HTERT RPE-1 (cell line): ENCODE data around the gene ZNF605.
"Not testable (repeated sequence)": the region's sequence is repeated elsewhere in the genome, so short reads cannot be mapped to it uniquely, and the experiment has no call there.

Source experiments
- in situ Hi-C: fragments of 300-500 bp; cut with MboI; formaldehyde crosslinking; loops from 4 replicates; pipeline ENCODE4 v1.14.3; 2020; ENCODE audit warnings: low sequenced_read_pairs

ZNF605 gene

GRCh38 chr12:132908145-132909029 is 47.7 kb downstream of the ZNF605 start:
- in situ Hi-C loops, result no loop called here

- in situ Hi-C loops, result not testable (repeated sequence)
Observed at GRCh38 chr12:132907789-132908144, 48.3 kb downstream of the ZNF605 start.

DNA sequence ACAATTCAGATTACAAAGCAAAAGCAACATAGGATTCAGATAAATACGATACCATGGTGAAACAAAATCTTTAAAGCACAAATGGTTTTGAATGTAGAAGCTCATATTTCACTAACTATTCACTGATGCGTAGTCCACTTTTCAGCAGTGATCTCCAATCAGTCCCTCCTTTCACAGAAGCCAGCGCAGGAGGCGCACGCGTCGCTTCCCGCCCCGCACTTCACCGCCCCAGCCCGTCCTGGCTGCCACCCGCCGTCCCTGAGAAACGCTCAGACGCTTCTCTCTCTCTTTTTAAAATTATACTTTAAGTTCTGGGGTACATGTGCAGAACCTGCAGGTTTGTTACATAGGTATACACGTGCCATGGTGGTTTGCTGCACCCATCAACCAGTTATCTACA is 48.9 kb downstream of the ZNF605 start:
- in situ Hi-C loops, result no loop called here

GRCh38 chr12:132904718-132905328 is 51.3 kb downstream of the ZNF605 start:
- in situ Hi-C loops, result no loop called here

DNA sequence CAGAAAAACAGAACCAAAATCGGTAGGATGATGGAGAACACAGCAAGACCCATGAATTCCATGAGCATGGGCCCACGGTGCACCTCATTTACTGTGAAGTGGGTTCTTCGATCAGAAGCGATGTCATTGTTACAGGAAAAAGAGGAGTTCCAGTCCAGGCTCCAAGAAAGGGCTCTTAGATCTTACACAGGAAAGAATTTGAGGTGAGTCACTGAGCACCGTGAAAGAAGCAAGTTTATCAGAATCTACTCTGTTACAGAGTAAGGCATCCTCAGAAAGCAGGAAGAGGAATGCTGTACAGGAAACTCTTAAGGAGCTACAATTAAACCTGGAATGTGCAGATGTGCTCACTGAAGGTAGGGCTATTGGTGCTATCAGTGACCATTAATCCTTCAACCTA is 57.1 kb downstream of the ZNF605 start:
- in situ Hi-C loops, result no loop called here

DNA sequence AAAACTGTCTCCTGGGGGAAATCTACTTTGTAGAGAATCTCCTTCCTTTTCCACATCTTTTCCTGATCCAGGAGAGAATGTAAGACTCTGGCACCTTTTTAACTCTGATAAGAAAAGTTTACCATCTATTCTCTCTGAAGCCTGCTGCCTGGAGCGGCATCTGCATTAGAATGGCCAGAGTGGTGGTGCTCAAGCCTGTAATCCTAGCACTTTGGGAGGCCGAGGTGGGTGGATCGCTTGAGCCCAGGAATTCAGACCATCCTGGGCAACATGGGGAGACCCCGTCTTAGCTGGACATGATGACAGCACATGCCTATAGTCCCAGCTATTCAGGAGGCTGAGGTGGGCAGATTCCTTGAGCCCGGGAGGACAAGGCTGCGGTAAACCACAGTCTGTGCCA is 67.3 kb downstream of the ZNF605 start:
- in situ Hi-C loops, result no loop called here

DNA sequence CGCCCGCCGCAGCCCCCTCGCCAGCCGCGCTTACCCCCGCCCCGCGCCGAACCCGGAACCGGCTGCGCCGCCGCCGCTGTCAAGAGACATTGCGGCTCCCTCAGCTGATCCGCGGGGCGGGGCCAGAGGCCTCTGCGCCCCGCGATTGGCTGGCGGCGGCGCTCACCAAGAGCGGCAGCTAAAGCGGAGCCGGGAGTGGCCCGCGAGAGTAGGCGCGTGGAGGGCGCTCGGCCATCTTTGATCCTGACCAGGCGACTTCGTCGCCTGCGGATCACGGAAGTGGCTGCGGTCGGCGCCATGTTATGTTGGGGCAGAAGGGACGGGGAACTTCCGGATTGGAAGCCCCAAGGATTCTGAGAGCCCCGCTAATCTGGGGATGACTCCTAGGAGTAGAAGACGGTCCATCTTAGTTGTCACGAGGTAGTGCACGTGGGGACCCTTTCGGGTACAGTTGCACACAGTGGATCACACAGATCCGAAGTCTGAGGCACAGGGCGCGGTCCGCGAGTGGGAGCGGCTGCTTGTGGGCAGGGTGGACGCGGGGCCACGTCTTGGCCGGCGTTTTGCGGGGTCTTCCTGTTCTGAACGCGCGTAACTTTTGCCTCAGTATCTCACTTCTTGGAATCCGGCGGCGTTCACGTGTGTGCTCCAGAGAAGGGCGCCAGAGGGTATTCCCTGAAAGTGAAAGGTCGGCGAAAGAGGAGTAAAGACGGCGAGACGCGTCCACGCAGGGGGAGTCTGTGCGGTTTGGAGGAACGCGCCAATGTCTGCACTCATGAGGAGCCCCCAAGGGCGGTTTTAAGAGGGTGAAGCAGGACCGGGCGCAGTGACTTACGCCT is 68.4 kb downstream of the ZNF605 start, which contains the start of gene CHFR:
TSS of gene CHFR (minus strand) at position 93 of the 839 bp plus-strand sequence. CDS start 277 bp downstream, outside the sequence.
- in situ Hi-C loops, result no loop called here

DNA sequence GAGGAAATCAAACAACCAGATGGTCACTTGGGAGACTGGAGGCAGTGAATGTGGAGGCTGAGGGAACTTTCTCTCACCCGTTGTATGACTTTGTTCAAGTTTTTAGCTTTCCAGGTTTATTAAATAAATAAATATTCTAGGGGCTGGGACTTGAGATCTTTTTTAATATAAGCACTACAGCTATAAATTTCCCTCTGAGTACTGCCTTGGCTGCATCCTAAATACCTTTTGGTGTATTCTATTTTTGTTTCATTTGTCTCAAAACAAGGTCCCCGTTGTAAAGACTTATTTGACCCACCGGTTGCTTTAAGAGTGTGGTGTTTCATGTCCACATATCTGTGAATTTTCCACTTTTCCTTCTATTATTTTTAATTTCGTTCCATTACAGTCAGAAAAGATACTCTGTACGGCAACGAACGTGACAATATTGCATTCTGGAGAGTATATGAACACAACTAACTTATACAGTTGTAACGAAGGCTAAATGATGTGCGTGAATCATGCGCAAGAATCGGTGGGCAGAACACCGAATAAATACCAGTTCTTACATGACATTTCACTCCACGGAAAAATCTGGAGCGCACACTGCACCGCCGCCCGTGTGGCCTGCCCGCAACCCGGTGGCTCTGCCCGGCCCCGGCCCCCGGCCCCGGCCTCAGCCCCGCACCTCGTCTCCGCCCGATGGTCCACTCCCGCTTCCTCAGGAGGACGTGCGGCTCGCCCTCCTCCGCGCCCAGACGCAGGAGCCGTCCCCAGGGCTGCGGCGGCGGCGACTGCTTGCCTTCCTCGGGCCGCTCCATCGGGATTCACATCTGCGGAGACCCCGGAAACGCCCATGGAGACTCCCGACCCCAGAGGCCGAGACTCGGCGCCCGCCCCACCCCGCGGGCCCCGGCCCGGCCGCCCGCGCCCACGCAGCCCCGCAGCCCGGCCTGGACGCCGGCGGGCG is 69.3 kb downstream of the ZNF605 start:
- in situ Hi-C loops, result no loop called here

DNA sequence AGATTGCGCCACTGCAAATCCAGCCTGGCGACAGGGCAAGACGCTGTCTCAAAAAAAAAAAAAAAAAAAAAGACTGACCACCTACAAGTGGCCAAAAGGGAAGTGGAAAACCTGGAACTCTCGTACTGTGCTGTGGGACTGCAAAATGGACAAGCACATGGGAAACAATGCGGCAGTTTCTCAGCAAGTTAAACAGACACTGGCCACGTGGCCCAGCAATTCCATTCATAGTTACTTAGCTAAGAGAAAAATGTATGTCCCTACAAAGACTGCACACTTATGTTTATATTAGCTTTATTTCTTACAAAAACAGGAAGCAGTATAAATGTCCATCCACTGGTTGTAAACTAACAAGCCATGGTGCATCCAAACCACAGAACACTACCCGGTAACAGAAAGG is 74.3 kb downstream of the ZNF605 start:
- in situ Hi-C loops, result no loop called here

GRCh38 chr12:132874620-132875019 is 81.5 kb downstream of the ZNF605 start:
- in situ Hi-C loops, result not testable (repeated sequence)

DNA sequence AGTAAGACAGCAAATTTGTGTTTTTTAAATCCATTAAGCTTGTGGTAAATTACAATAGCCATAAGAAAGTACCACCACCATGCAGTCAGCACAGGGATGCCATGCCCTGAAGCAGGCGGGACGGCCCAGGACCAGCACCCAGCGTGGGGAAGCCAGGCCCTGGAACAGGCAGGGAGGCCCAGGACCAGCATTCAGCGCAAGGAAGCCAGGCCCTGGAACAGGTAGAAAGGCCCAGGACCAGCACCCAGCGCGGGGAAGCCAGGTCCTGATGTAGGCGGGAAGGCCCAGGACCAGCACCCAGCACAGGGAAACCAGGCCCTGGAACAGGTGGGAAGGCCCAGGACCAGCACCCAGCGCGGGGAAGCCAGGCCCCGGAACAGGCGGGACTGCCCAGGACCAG is 81.9 kb downstream of the ZNF605 start:
- in situ Hi-C loops, result no loop called here

DNA sequence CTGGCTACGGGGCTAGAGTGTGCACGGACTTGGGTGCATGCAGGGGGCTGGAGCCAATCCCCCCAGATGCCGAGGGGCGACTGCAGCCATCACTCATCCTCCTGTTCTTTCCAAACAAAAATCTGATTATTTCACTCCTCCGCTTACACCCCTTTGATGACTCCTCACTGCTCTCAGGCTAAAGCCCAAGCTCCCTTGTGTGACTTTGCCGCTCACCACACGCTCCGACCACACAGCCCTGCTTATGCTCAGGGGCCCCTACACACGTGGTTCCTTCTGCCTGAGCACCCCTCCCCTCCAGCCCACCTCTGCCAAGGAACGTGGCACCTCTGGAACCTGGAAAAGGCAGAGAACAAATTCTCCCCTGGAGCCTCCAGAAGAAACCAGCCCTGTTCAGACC is 82.4 kb downstream of the ZNF605 start:
- in situ Hi-C loops, result no loop called here

GRCh38 chr12:132872975-132873421 is 83.1 kb downstream of the ZNF605 start:
- in situ Hi-C loops, result no loop called here

GRCh38 chr12:132872073-132872855 is 83.8 kb downstream of the ZNF605 start:
- in situ Hi-C loops, result no loop called here

DNA sequence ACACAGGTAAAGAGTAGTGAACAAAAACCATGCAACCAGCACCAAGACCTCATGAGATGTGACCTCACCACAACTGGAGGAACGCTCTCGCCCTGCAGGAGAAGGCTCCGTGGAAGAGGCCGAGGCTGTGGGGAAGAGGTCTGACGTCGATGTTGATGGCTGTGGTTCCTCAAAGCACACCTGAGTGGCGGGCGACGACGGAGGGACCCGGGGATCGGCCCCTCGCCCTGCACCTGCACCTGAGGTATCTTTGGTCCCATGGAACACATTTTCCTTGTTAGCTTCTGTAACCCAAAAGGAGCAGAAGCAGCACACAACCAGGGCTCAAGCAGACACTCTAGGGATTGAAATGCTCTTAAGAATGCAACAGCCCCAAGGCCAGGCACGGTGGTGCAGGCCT is 86.6 kb downstream of the ZNF605 start:
- in situ Hi-C loops, result no loop called here
